WTC11 (cell line): Measurements from ENCODE around the gene KIRREL3. TPM values are rescaled to one million over a fixed set of nuclear protein-coding genes. Genes with fewer than 3 reads are reported as not detected.

Experiments
- ATAC-seq: fragments of 200-7000 bp; cut with Tn5 transposase; 2 replicates; pipeline ENCODE4 v1.10.0; 2021; ENCODE audit warnings: mild to moderate bottlenecking, moderate library complexity
- CTCF ChIA-PET: fragments of 300-600 bp; sonication (Branson Sonifier 250); formaldehyde crosslinking; loops from one replicate; lab custom pipeline; 2021; ENCODE audit warnings: antibody characterized with exemption; lab: Charles Lee
- POLR2A ChIA-PET: fragments of 350-600 bp; sonication (Branson Sonifier 250); formaldehyde crosslinking; loops from one replicate; lab custom pipeline; 2021; ENCODE audit warnings: antibody characterized with exemption; lab: Charles Lee
- DNase-seq: peaks from one replicate; pipeline ENCODE4 v3.0.0; 2021; ENCODE audit warnings: low spot score
- H3K27ac Mint-ChIP-seq: 2 replicates; pipeline ENCODE4 v1.8.0; 2021; ENCODE audit warnings: mixed read lengths
- H3K27me3 Mint-ChIP-seq: 2 replicates; pipeline ENCODE4 v1.8.0; 2021; ENCODE audit warnings: low read depth, mild to moderate bottlenecking, moderate library complexity, mixed read lengths
- H3K36me3 Mint-ChIP-seq: 2 replicates; pipeline ENCODE4 v1.8.0; 2021; ENCODE audit warnings: mixed read lengths
- H3K4me1 Mint-ChIP-seq: 2 replicates; pipeline ENCODE4 v1.8.0; 2022; ENCODE audit warnings: mixed read lengths
- H3K4me3 Mint-ChIP-seq: 2 replicates; pipeline ENCODE4 v1.8.0; 2021; ENCODE audit warnings: mild to moderate bottlenecking, moderate library complexity, mixed read lengths
- H3K9me3 Mint-ChIP-seq: 2 replicates; pipeline ENCODE4 v1.8.0; 2021; ENCODE audit warnings: mixed read lengths
- ARID4B ChIP-seq: sonication (generic); formaldehyde crosslinking; IDR thresholded peaks from 2 replicates; pipeline ENCODE4 v1.8.0; 2023; ENCODE audit warnings: missing genetic modification reagents, mild to moderate bottlenecking, borderline replicate concordance
- ATF2 ChIP-seq: sonication (generic); formaldehyde crosslinking; IDR thresholded peaks from 2 replicates; pipeline ENCODE4 v1.8.1; 2022; ENCODE audit warnings: low read depth, missing genetic modification reagents, borderline replicate concordance
- ATF3 ChIP-seq: sonication (generic); formaldehyde crosslinking; conservative IDR thresholded peaks from 2 replicates; pipeline ENCODE4 v1.8.1; 2022; ENCODE audit warnings: mild to moderate bottlenecking, missing genetic modification reagents
- ATF6 ChIP-seq: sonication (generic); formaldehyde crosslinking; IDR thresholded peaks from 2 replicates; pipeline ENCODE4 v1.8.1; 2023; ENCODE audit warnings: mild to moderate bottlenecking, missing genetic modification reagents
- CDX4 ChIP-seq: fragments of 250-450 bp; sonication (Bioruptor Pico); IDR thresholded peaks from 2 replicates; pipeline ENCODE4 v1.9.0; 2021; ENCODE audit warnings: moderate library complexity, mild to moderate bottlenecking, inconsistent platforms, borderline replicate concordance
- CREM ChIP-seq: sonication (generic); formaldehyde crosslinking; IDR thresholded peaks from 2 replicates; pipeline ENCODE4 v1.8.1; 2022; ENCODE audit warnings: mild to moderate bottlenecking, missing genetic modification reagents, moderate library complexity
- E2F5 ChIP-seq: sonication (generic); formaldehyde crosslinking; IDR thresholded peaks from 2 replicates; pipeline ENCODE4 v1.8.1; 2022; ENCODE audit warnings: mild to moderate bottlenecking, moderate library complexity, missing genetic modification reagents
- ESRRA ChIP-seq: sonication (generic); formaldehyde crosslinking; IDR thresholded peaks from 2 replicates; pipeline ENCODE4 v1.8.1; 2022; ENCODE audit warnings: mild to moderate bottlenecking, missing genetic modification reagents, borderline replicate concordance
- FOXJ3 ChIP-seq: sonication (generic); formaldehyde crosslinking; IDR thresholded peaks from 2 replicates; pipeline ENCODE4 v1.9.0; 2021; ENCODE audit warnings: missing genetic modification reagents, mild to moderate bottlenecking, borderline replicate concordance
- GABPB1 ChIP-seq: sonication (generic); formaldehyde crosslinking; IDR thresholded peaks from 2 replicates; pipeline ENCODE4 v1.8.1; 2023; ENCODE audit warnings: mild to moderate bottlenecking, missing genetic modification reagents
- HMGA2 ChIP-seq: fragments of 250-450 bp; sonication (Bioruptor Pico); IDR thresholded peaks from 2 replicates; pipeline ENCODE4 v1.4.0; 2021; ENCODE audit warnings: mild to moderate bottlenecking, moderate library complexity
- HMGXB4 ChIP-seq: sonication (generic); formaldehyde crosslinking; IDR thresholded peaks from 2 replicates; pipeline ENCODE4 v1.8.1; 2023; ENCODE audit warnings: mild to moderate bottlenecking, moderate library complexity, missing genetic modification reagents
- MLX ChIP-seq: sonication (generic); formaldehyde crosslinking; IDR thresholded peaks from 2 replicates; pipeline ENCODE4 v1.8.1; 2023; ENCODE audit warnings: mild to moderate bottlenecking, missing genetic modification reagents, moderate library complexity
- MYBL2 ChIP-seq: sonication (generic); formaldehyde crosslinking; IDR thresholded peaks from 2 replicates; pipeline ENCODE4 v1.8.1; 2023; ENCODE audit warnings: mild to moderate bottlenecking, moderate library complexity, missing genetic modification reagents
- NR2C2 ChIP-seq: sonication (generic); formaldehyde crosslinking; IDR thresholded peaks from 2 replicates; pipeline ENCODE4 v1.8.0; 2022; ENCODE audit warnings: mild to moderate bottlenecking, missing genetic modification reagents
- OVOL2 ChIP-seq: fragments of 250-450 bp; sonication (Bioruptor Pico); IDR thresholded peaks from 2 replicates; pipeline ENCODE4 v1.9.0; 2021; ENCODE audit warnings: mild to moderate bottlenecking, borderline replicate concordance
- RELA ChIP-seq: sonication (generic); formaldehyde crosslinking; IDR thresholded peaks from 2 replicates; pipeline ENCODE4 v1.8.1; 2022; ENCODE audit warnings: missing genetic modification reagents, mild to moderate bottlenecking, borderline replicate concordance
- RORB ChIP-seq: fragments of 250-450 bp; sonication (Bioruptor Pico); IDR thresholded peaks from 2 replicates; pipeline ENCODE4 v1.9.0; 2021; ENCODE audit warnings: mild to moderate bottlenecking
- SMAD4 ChIP-seq: sonication (generic); formaldehyde crosslinking; IDR thresholded peaks from 2 replicates; pipeline ENCODE4 v1.8.0; 2022; ENCODE audit warnings: mild to moderate bottlenecking, missing genetic modification reagents
- TCF7 ChIP-seq: sonication (generic); formaldehyde crosslinking; IDR thresholded peaks from 2 replicates; pipeline ENCODE4 v1.8.0; 2022; ENCODE audit warnings: mild to moderate bottlenecking, low read depth, missing genetic modification reagents, moderate library complexity
- ZNF138 ChIP-seq: sonication (generic); formaldehyde crosslinking; conservative IDR thresholded peaks from 2 replicates; pipeline ENCODE4 v1.8.1; 2022; ENCODE audit warnings: mild to moderate bottlenecking, moderate library complexity, missing genetic modification reagents
- ZNF219 ChIP-seq: sonication (generic); formaldehyde crosslinking; IDR thresholded peaks from 2 replicates; pipeline ENCODE4 v1.8.0; 2023; ENCODE audit warnings: missing genetic modification reagents, mild to moderate bottlenecking, borderline replicate concordance
- ZNF232 ChIP-seq: sonication (generic); formaldehyde crosslinking; IDR thresholded peaks from 2 replicates; pipeline ENCODE4 v1.8.0; 2022; ENCODE audit warnings: mild to moderate bottlenecking, missing genetic modification reagents
- ZNF396 ChIP-seq: fragments of 250-450 bp; sonication (Bioruptor Pico); IDR thresholded peaks from 2 replicates; pipeline ENCODE4 v1.8.0; 2021; ENCODE audit warnings: mild to moderate bottlenecking, moderate library complexity, borderline replicate concordance
- ZNF423 ChIP-seq: fragments of 250-450 bp; sonication (Bioruptor Pico); IDR thresholded peaks from 2 replicates; pipeline ENCODE4 v2.1.2; 2022; ENCODE audit warnings: mild to moderate bottlenecking, moderate library complexity
- total RNA-seq: library from RNA; stranded (reverse); gene quantifications from 3 replicates; pipeline ENCODE4 v1.2.3, GENCODE V29; 2021

KIRREL3 gene
- total RNA-seq, 1 experiment from 2014 or later: 0.59 TPM

- no peaks in the 10 kb centered on the region for H3K36me3 Mint-ChIP-seq
- H3K9me3 Mint-ChIP-seq: no peaks in the 10 kb centered on the region
- TF ChIP-seq TCF7 (no peak), OVOL2 (CRISPR knock-in tag) (no peak), MLX (CRISPR knock-in tag) (no peak), ZNF423 (no peak), MYBL2 (CRISPR knock-in tag) (no peak), ZNF219 (CRISPR knock-in tag) (no peak), ZNF232 (CRISPR knock-in tag) (no peak), ESRRA (CRISPR knock-in tag) (no peak), HMGA2 (CRISPR knock-in tag) (no peak), ATF3 (CRISPR knock-in tag) (no peak), ZNF138 (CRISPR knock-in tag) (no peak), CDX4 (CRISPR knock-in tag) (no peak), FOXJ3 (CRISPR knock-in tag) (no peak), HMGXB4 (no peak), NR2C2 (CRISPR knock-in tag) (no peak), CREM (CRISPR knock-in tag) (no peak), GABPB1 (no peak)
- no peaks in the 10 kb centered on the region; the same call in 1 of the 2 replicates for H3K27me3 Mint-ChIP-seq
- no peak overlapping the region for H3K27ac Mint-ChIP-seq
- CTCF ChIA-PET: no interaction called here
- POLR2A ChIA-PET: no interaction called here
- ATAC-seq (no peak), DNase-seq (no peak)
- no peaks in the 10 kb centered on the region for H3K4me1 Mint-ChIP-seq
- no peak overlapping the region for H3K4me3 Mint-ChIP-seq
Measured at GRCh38 chr11:126473269-126473668, 527.3 kb downstream of the KIRREL3 start.

GRCh38 chr11:126469311-126469710 is 531.3 kb downstream of the KIRREL3 start:
- no peaks in the 10 kb centered on the region for H3K36me3 Mint-ChIP-seq
- H3K27ac Mint-ChIP-seq: no peak overlapping the region
- ChIA-PET CTCF (interaction anchor here (0.5 to 6.5 kb wide), 3 partner anchors 11 to 160 kb away, joined by 3 to 59 read pairs (median 4); no protein-coding TSS in a partner anchor), POLR2A (no interaction called here)
- peaks cover 2% of the 10 kb centered on the region for H3K9me3 Mint-ChIP-seq
- no peaks in the 10 kb centered on the region for H3K27me3 Mint-ChIP-seq
- ATAC-seq: no peak
- no peak for DNase-seq
- H3K4me3 Mint-ChIP-seq: no peak overlapping the region
- peaks cover 14% of the 10 kb centered on the region for H3K4me1 Mint-ChIP-seq
- TF ChIP-seq ARID4B (CRISPR knock-in tag): no peak
- no peak for TF ChIP-seq ZNF396 (CRISPR knock-in tag)
- TF ChIP-seq SMAD4 (CRISPR knock-in tag): no peak
- TF ChIP-seq RORB (CRISPR knock-in tag): no peak
- no peak for TF ChIP-seq ATF2 (CRISPR knock-in tag)
- no peak for TF ChIP-seq RELA (CRISPR knock-in tag)
- TF ChIP-seq ATF6: no peak
- TF ChIP-seq E2F5 (CRISPR knock-in tag): no peak
- no peak for TF ChIP-seq ESRRA (CRISPR knock-in tag)
